Nephron progenitor cell (in vitro differentiated cells): ENCODE measurements around the gene ARHGAP26.

ENCODE experiments used
- DNase-seq: peaks from one replicate; pipeline ENCODE4 v3.0.0; 2021
- H3K27ac Mint-ChIP-seq: 2 replicates; pipeline ENCODE4 v1.8.0; 2021; ENCODE audit warnings: mild to moderate bottlenecking, moderate library complexity, mixed read lengths
- H3K27me3 Mint-ChIP-seq: 2 replicates; pipeline ENCODE4 v1.8.0; 2021; ENCODE audit warnings: mild to moderate bottlenecking, low read depth, mixed read lengths; ENCODE audit not compliant: poor library complexity
- H3K36me3 Mint-ChIP-seq: 2 replicates; pipeline ENCODE4 v1.8.0; 2021; ENCODE audit warnings: low read depth, mixed read lengths
- H3K4me1 Mint-ChIP-seq: 2 replicates; pipeline ENCODE4 v1.8.0; 2021; ENCODE audit warnings: mixed read lengths
- H3K4me3 Mint-ChIP-seq: 2 replicates; pipeline ENCODE4 v1.8.0; 2021; ENCODE audit warnings: mild to moderate bottlenecking, moderate library complexity, mixed read lengths
- H3K9me3 Mint-ChIP-seq: 2 replicates; pipeline ENCODE4 v1.8.0; 2021; ENCODE audit warnings: mild to moderate bottlenecking, moderate library complexity, mixed read lengths
- CTCF ChIP-seq: fragments of 200-600 bp; sonication (generic); IDR thresholded peaks from 2 replicates; pipeline ENCODE4 v1.5.0; 2021; ENCODE audit warnings: antibody characterized with exemption

ARHGAP26 gene

GRCh38 chr5:142977363-142978051, 207.3 kb downstream of the ARHGAP26 start:
- no peak overlapping the region for H3K4me3 Mint-ChIP-seq
- no peaks in the 10 kb centered on the region for H3K9me3 Mint-ChIP-seq
- peaks cover 3% of the 10 kb centered on the region for H3K27me3 Mint-ChIP-seq
- peaks cover 30% of the 10 kb centered on the region for H3K4me1 Mint-ChIP-seq
- no peak overlapping the region for H3K27ac Mint-ChIP-seq
- no peaks in the 10 kb centered on the region for H3K36me3 Mint-ChIP-seq
- no peak for DNase-seq
- no peak for TF ChIP-seq CTCF

GRCh38 chr5:142978252-142978651, 208.1 kb downstream of the ARHGAP26 start:
- H3K27me3 Mint-ChIP-seq, result peaks cover 8% of the 10 kb centered on the region
- H3K4me3 Mint-ChIP-seq, result no peak overlapping the region
- peaks cover 38% of the 10 kb centered on the region for H3K4me1 Mint-ChIP-seq
- DNase-seq, result no peak
- no peak overlapping the region for H3K27ac Mint-ChIP-seq
- TF ChIP-seq CTCF, result no peak
- no peaks in the 10 kb centered on the region for H3K9me3 Mint-ChIP-seq
- no peaks in the 10 kb centered on the region for H3K36me3 Mint-ChIP-seq

GRCh38 chr5:142978726-142979125, 208.5 kb downstream of the ARHGAP26 start:
- Mint-ChIP-seq H3K27ac (no peak overlapping the region), H3K9me3 (no peaks in the 10 kb centered on the region), H3K4me3 (no peak overlapping the region), H3K36me3 (no peaks in the 10 kb centered on the region), H3K27me3 (peaks cover 9% of the 10 kb centered on the region), H3K4me1 (peaks cover 38% of the 10 kb centered on the region)
- no peak for DNase-seq
- no peak for TF ChIP-seq CTCF

- no peaks in the 10 kb centered on the region for H3K9me3 Mint-ChIP-seq
- H3K4me1 Mint-ChIP-seq, result peaks cover 38% of the 10 kb centered on the region
- no peak for TF ChIP-seq CTCF
- H3K27ac Mint-ChIP-seq, result no peak overlapping the region
- peaks cover 9% of the 10 kb centered on the region for H3K27me3 Mint-ChIP-seq
- DNase-seq, result no peak
- H3K36me3 Mint-ChIP-seq, result no peaks in the 10 kb centered on the region
- H3K4me3 Mint-ChIP-seq, result no peak overlapping the region
Observed at GRCh38 chr5:142979636-142980035, 209.5 kb downstream of the ARHGAP26 start.

- Mint-ChIP-seq H3K36me3 (no peaks in the 10 kb centered on the region), H3K27me3 (peaks cover 9% of the 10 kb centered on the region), H3K9me3 (peaks cover 3% of the 10 kb centered on the region), H3K27ac (peak overlapping the region; percentile 77), H3K4me1 (peaks cover 38% of the 10 kb centered on the region), H3K4me3 (no peak overlapping the region)
- DNase-seq, result no peak
- TF ChIP-seq CTCF, result no peak
Observed at GRCh38 chr5:142981475-142981874, 211.3 kb downstream of the ARHGAP26 start.
